RPMI7951 (cell line): ENCODE results near the gene RGS8. TPM values are rescaled to one million over a fixed set of nuclear protein-coding genes. Genes with fewer than 3 reads are reported as not detected.
"Not testable (repeated sequence)": the region's sequence is repeated elsewhere in the genome, so short reads cannot be mapped to it uniquely, and the experiment has no call there.

Experiments used
- DNase-seq: peaks from one replicate; pipeline ENCODE4 v3.0.0-alpha.2; 2012; ENCODE audit warnings: low read depth
- total RNA-seq: library from RNA; depleted of rRNA; stranded (reverse); fragments of >200 nt; shearing (Covaris generic); gene quantifications from 2 replicates; pipeline ENCODE4 v1.2.3, GENCODE V29; 2014

The RGS8 gene
- total RNA-seq, 1 experiment from 2014 or later = under 0.01 TPM

GRCh38 chr1:182702826-182703524 lies 18.6 kb upstream of the RGS8 start:
- DNase-seq = no peak

- DNase-seq = no peak
These were observed 15.9 kb upstream of the RGS8 start for GRCh38 chr1:182700351-182700709.

GRCh38 chr1:182699393-182700350 lies 15.3 kb upstream of the RGS8 start:
- DNase-seq = no peak

- no peak for DNase-seq
These were observed 14.6 kb upstream of the RGS8 start for GRCh38 chr1:182698971-182699370.

- DNase-seq = not testable (repeated sequence)
These were observed 8.8 kb upstream of the RGS8 start for GRCh38 chr1:182693139-182693538.

- no peak for DNase-seq
These were observed 6.6 kb upstream of the RGS8 start for GRCh38 chr1:182690886-182691443.

- DNase-seq = no peak
These were observed 4.2 kb upstream of the RGS8 start for GRCh38 chr1:182688436-182689205.

- DNase-seq = no peak
These were observed 3.0 kb upstream of the RGS8 start for GRCh38 chr1:182687361-182687760.

GRCh38 chr1:182686446-182686845 lies 2.1 kb upstream of the RGS8 start:
- DNase-seq = no peak

- DNase-seq = no peak
These were observed 828 bp upstream of the RGS8 start for GRCh38 chr1:182685215-182685614.

GRCh38 chr1:182682898-182683501 lies 1.4 kb downstream of the RGS8 start:
- no peak for DNase-seq

- DNase-seq = no peak
These were observed 2.0 kb downstream of the RGS8 start for GRCh38 chr1:182682406-182682805.

GRCh38 chr1:182681568-182681912 lies 2.8 kb downstream of the RGS8 start:
- DNase-seq = no peak

GRCh38 chr1:182680901-182681567 lies 3.4 kb downstream of the RGS8 start:
- DNase-seq = no peak

GRCh38 chr1:182680408-182680807 lies 4.0 kb downstream of the RGS8 start:
- no peak for DNase-seq

- DNase-seq = no peak
These were observed 4.7 kb downstream of the RGS8 start for GRCh38 chr1:182679684-182680083.

GRCh38 chr1:182677397-182678098 lies 6.8 kb downstream of the RGS8 start:
- no peak for DNase-seq

- no peak for DNase-seq
These were observed 8.1 kb downstream of the RGS8 start for GRCh38 chr1:182676274-182676673.

- DNase-seq = no peak
These were observed 9.8 kb downstream of the RGS8 start for GRCh38 chr1:182674346-182675246.
